H9 (cell line): ENCODE data around the gene CDK6. TPM values are rescaled to one million over a fixed set of nuclear protein-coding genes. Genes with fewer than 3 reads are reported as not detected.

ENCODE experiments used
- DNase-seq: peaks from one replicate; pipeline ENCODE4 v3.0.0-alpha.2; 2017
- H2AFZ ChIP-seq: one replicate; pipeline ENCODE4 v1.6.1; 2013; ENCODE audit warnings: mild to moderate bottlenecking, low read length, control low read depth, moderate library complexity
- H2AK5ac ChIP-seq: 2 replicates; pipeline ENCODE4 v1.6.1; 2013; ENCODE audit warnings: low read length, control low read depth, mixed read lengths; ENCODE audit not compliant: insufficient read length
- H2BK120ac ChIP-seq: one replicate; pipeline ENCODE4 v1.6.1; 2013; ENCODE audit warnings: low read depth, mild to moderate bottlenecking, low read length, control low read depth, inconsistent platforms; ENCODE audit not compliant: poor library complexity, severe bottlenecking
- H2BK12ac ChIP-seq: 2 replicates; pipeline ENCODE4 v1.6.1; 2013; ENCODE audit warnings: low read length, control low read depth, mixed read lengths, low read depth; ENCODE audit not compliant: insufficient read length
- H2BK15ac ChIP-seq: 2 replicates; pipeline ENCODE4 v1.6.1; 2013; ENCODE audit warnings: low read depth, low read length, control low read depth
- H2BK20ac ChIP-seq: one replicate; pipeline ENCODE4 v1.6.1; 2013; ENCODE audit warnings: low read depth, mild to moderate bottlenecking, low read length, control low read depth, inconsistent platforms; ENCODE audit not compliant: poor library complexity, severe bottlenecking
- H2BK5ac ChIP-seq: 2 replicates; pipeline ENCODE4 v1.6.1; 2013; ENCODE audit warnings: low read length, control low read depth, mixed read lengths; ENCODE audit not compliant: insufficient read length
- H3K14ac ChIP-seq: 2 replicates; pipeline ENCODE4 v1.6.1; 2013; ENCODE audit warnings: low read length, control low read depth; ENCODE audit not compliant: insufficient read depth
- H3K18ac ChIP-seq: 2 replicates; pipeline ENCODE4 v1.6.1; 2013; ENCODE audit warnings: low read depth, mild to moderate bottlenecking, mixed read lengths, low read length, control low read depth; ENCODE audit not compliant: insufficient read length
- H3K23ac ChIP-seq: 2 replicates; pipeline ENCODE4 v1.6.1; 2013; ENCODE audit warnings: low read length, control low read depth, mixed read lengths, low read depth; ENCODE audit not compliant: insufficient read length
- H3K23me2 ChIP-seq: 2 replicates; pipeline ENCODE4 v1.6.1; 2013; ENCODE audit warnings: low read depth, mild to moderate bottlenecking, mixed read lengths, low read length, control low read depth; ENCODE audit not compliant: insufficient read length, poor library complexity, severe bottlenecking
- H3K27ac ChIP-seq: 2 replicates; pipeline ENCODE4 v1.5.1; 2013; ENCODE audit warnings: low read length, control low read depth, mixed read lengths, low read depth; ENCODE audit not compliant: insufficient read length
- H3K27me3 ChIP-seq: 2 replicates; pipeline ENCODE4 v1.6.1; 2013; ENCODE audit warnings: low read length, control low read depth, inconsistent platforms; ENCODE audit not compliant: insufficient read depth
- H3K4ac ChIP-seq: 2 replicates; pipeline ENCODE4 v1.6.1; 2013; ENCODE audit warnings: low read depth, mild to moderate bottlenecking, control low read depth, inconsistent platforms, low read length, moderate library complexity
- H3K4me1 ChIP-seq: 2 replicates; pipeline ENCODE4 v1.6.1; 2013; ENCODE audit warnings: low read length, control low read depth, inconsistent platforms; ENCODE audit not compliant: insufficient read depth
- H3K4me2 ChIP-seq: 2 replicates; pipeline ENCODE4 v1.6.1; 2013; ENCODE audit warnings: low read length, control low read depth, mixed read lengths; ENCODE audit not compliant: insufficient read length, insufficient read depth
- H3K56ac ChIP-seq: 2 replicates; pipeline ENCODE4 v1.6.1; 2013; ENCODE audit warnings: low read depth, mild to moderate bottlenecking, mixed read lengths, low read length, control low read depth; ENCODE audit not compliant: insufficient read length
- H3K79me1 ChIP-seq: 2 replicates; pipeline ENCODE4 v1.6.1; 2013; ENCODE audit warnings: low read depth, mild to moderate bottlenecking, moderate library complexity, low read length, control low read depth, inconsistent platforms; ENCODE audit not compliant: insufficient read depth, poor library complexity, severe bottlenecking
- H3K79me2 ChIP-seq: 2 replicates; pipeline ENCODE4 v1.6.1; 2013; ENCODE audit warnings: low read length, control low read depth, inconsistent platforms; ENCODE audit not compliant: insufficient read depth
- H3K9ac ChIP-seq: 2 replicates; pipeline ENCODE4 v1.6.1; 2013; ENCODE audit warnings: low read length, control low read depth, mixed read lengths; ENCODE audit not compliant: insufficient read length; ENCODE audit errors: extremely low read depth
- H3K9me3 ChIP-seq: one replicate; pipeline ENCODE4 v1.6.1; 2013; ENCODE audit warnings: low read depth, low read length, inconsistent platforms; ENCODE audit not compliant: control insufficient read depth
- H3T11ph ChIP-seq: one replicate; pipeline ENCODE4 v1.6.1; 2013; ENCODE audit warnings: mild to moderate bottlenecking, low read length, control low read depth, inconsistent platforms
- H4K20me1 ChIP-seq: one replicate; pipeline ENCODE4 v1.6.1; 2013; ENCODE audit not compliant: control insufficient read depth, insufficient read length, insufficient read depth
- H4K5ac ChIP-seq: 2 replicates; pipeline ENCODE4 v1.6.1; 2013; ENCODE audit warnings: low read depth, mild to moderate bottlenecking, mixed read lengths, low read length, control low read depth; ENCODE audit not compliant: insufficient read length
- H4K8ac ChIP-seq: replicated peaks from 2 replicates; pipeline ENCODE4 v1.6.1; 2013; ENCODE audit warnings: low read length, control low read depth, mixed read lengths, low read depth; ENCODE audit not compliant: insufficient read length
- H4K91ac ChIP-seq: 2 replicates; pipeline ENCODE4 v1.6.1; 2013; ENCODE audit warnings: low read depth, mild to moderate bottlenecking, moderate library complexity, mixed read lengths, low read length, control low read depth; ENCODE audit not compliant: insufficient read length
- H3K27ac Mint-ChIP-seq, 3 experiments: 2 replicates in 2 of 3; 3 replicates in 1 of 3; pipeline ENCODE4 v1.8.0; 2020 to 2021; ENCODE audit warnings: mixed read lengths in 3 of 3, mild to moderate bottlenecking in 1 of 3, moderate library complexity in 1 of 3
- H3K27me3 Mint-ChIP-seq: 2 replicates; pipeline ENCODE4 v1.8.0; 2021; ENCODE audit warnings: low read depth, mild to moderate bottlenecking, moderate library complexity, mixed read lengths
- H3K36me3 Mint-ChIP-seq, 3 experiments: 2 replicates in 2 of 3; 3 replicates in 1 of 3; pipeline ENCODE4 v1.8.0; 2020 to 2021; ENCODE audit warnings: low read depth in 3 of 3, mixed read lengths in 3 of 3; ENCODE audit not compliant: insufficient read depth in 1 of 3
- H3K4me1 Mint-ChIP-seq, 2 experiments: 2 replicates each; pipeline ENCODE4 v1.8.0; 2020; ENCODE audit warnings: mixed read lengths in 2 of 2
- H3K4me3 Mint-ChIP-seq, 2 experiments: 2 replicates in 1 of 2; 3 replicates in 1 of 2; pipeline ENCODE4 v1.8.0; 2020 to 2021; ENCODE audit warnings: mild to moderate bottlenecking in 2 of 2, mixed read lengths in 2 of 2, moderate library complexity in 1 of 2
- H3K9me3 Mint-ChIP-seq, 2 experiments: 2 replicates in 1 of 2; 3 replicates in 1 of 2; pipeline ENCODE4 v1.8.0; 2020; ENCODE audit warnings: mild to moderate bottlenecking in 2 of 2, mixed read lengths in 2 of 2, moderate library complexity in 1 of 2
- CTCF ChIP-seq: fragments of 200-600 bp; sonication (generic); conservative IDR thresholded peaks from 3 replicates; pipeline ENCODE4 v1.8.0; 2021; ENCODE audit warnings: antibody characterized with exemption, mild to moderate bottlenecking
- total RNA-seq: library from RNA; stranded (reverse); gene quantifications from 2 replicates; pipeline ENCODE4 v1.2.1, GENCODE V29; 2021

Gene CDK6
- total RNA-seq, 1 experiment from 2014 or later = 30.0 TPM

- DNase-seq = no peak
These were observed 210.8 kb downstream of the CDK6 start for GRCh38 chr7:92625617-92626016.

More at GRCh38 chr7:92625617-92626016, 210.8 kb downstream of the CDK6 start:
- Histone ChIP-seq H2BK20ac (no peak overlapping the region), H3K27ac (no peak overlapping the region), H2BK5ac (no peak overlapping the region), H2BK120ac (no peak overlapping the region), H4K91ac (no peak overlapping the region), H3K27me3 (no peaks in the 10 kb centered on the region), H2AFZ (no peak overlapping the region), H3K9me3 (no peaks in the 10 kb centered on the region), H4K8ac (no peak overlapping the region), H3K18ac (no peak overlapping the region), H2BK15ac (no peak overlapping the region), H3K4ac (no peak overlapping the region), H3K23me2 (no peaks in the 10 kb centered on the region), H3K9ac (no peak overlapping the region), H3K79me2 (no peaks in the 10 kb centered on the region), H4K5ac (no peak overlapping the region), H2BK12ac (no peak overlapping the region), H3K56ac (no peak overlapping the region), H3K4me2 (no peak overlapping the region), H3K79me1 (no peaks in the 10 kb centered on the region), H3K14ac (no peak overlapping the region), H3K4me1 (no peaks in the 10 kb centered on the region), H2AK5ac (no peak overlapping the region), H4K20me1 (no peaks in the 10 kb centered on the region), H3K23ac (no peak overlapping the region), H3T11ph (no peak overlapping the region)
- no peak for TF ChIP-seq CTCF
- Mint-ChIP-seq H3K36me3 (no peaks in the 10 kb centered on the region), H3K4me1 (peaks cover 6% of the 10 kb centered on the region in 2 experiments), H3K4me3 (no peak overlapping the region), H3K27ac (no peak overlapping the region), H3K9me3 (peaks cover 0 to 4% of the 10 kb centered on the region in 2 experiments; a peak in 4 of 5 replicates), H3K27me3 (no peaks in the 10 kb centered on the region)
